Fibroblast of lung (primary cell): ENCODE data around the gene SPTB.

Experiments
- CTCF ChIP-seq, 2 donors: IDR thresholded peaks in 1 of 2; conservative IDR thresholded peaks in 1 of 2; 1 replicate in 1 of 2; 2 replicates in 1 of 2; pipeline ENCODE4 v1.5.1; 2011 to 2012; ENCODE audit warnings: low read length in 2 of 2, control low read depth in 1 of 2, inconsistent platforms in 1 of 2, low read depth in 1 of 2, mild to moderate bottlenecking in 1 of 2
- EZH2 ChIP-seq: IDR thresholded peaks from 2 replicates; pipeline ENCODE4 v1.5.1; 2012; ENCODE audit warnings: low read length, control low read depth, mild to moderate bottlenecking; ENCODE audit errors: missing control alignments

GRCh38 chr14:64838656-64839055 is 41.1 kb downstream of the SPTB start:
- TF ChIP-seq EZH2 (no peak), CTCF (conservative IDR thresholded peaks at IDR 0.05 in 1 of 2, IDR thresholded peaks at IDR 0.05 in 1 of 2; ENCODE audit: low read depth in 1 of 2, low read length in 2 of 2) (no peak)
